IPS-20b (cell line): Measurements from ENCODE around the gene NHERF1.

Experiments
- H3K27ac ChIP-seq: one replicate; pipeline ENCODE4 v1.5.1; 2013; ENCODE audit warnings: low read length
- H3K27me3 ChIP-seq: 2 replicates; pipeline ENCODE4 v1.6.1; 2013; ENCODE audit warnings: mild to moderate bottlenecking, low read length, inconsistent platforms; ENCODE audit not compliant: insufficient read depth
- H3K36me3 ChIP-seq: 2 replicates; pipeline ENCODE4 v1.6.1; 2013; ENCODE audit warnings: low read depth, mild to moderate bottlenecking, inconsistent platforms, low read length, moderate library complexity; ENCODE audit not compliant: insufficient read depth
- H3K4me1 ChIP-seq: 2 replicates; pipeline ENCODE4 v1.6.1; 2013; ENCODE audit warnings: mild to moderate bottlenecking, control low read depth, inconsistent platforms, low read length, moderate library complexity; ENCODE audit not compliant: insufficient read depth
- H3K4me3 ChIP-seq: 2 replicates; pipeline ENCODE4 v1.5.1; 2013; ENCODE audit warnings: mild to moderate bottlenecking, low read length, inconsistent platforms
- H3K9ac ChIP-seq: 2 replicates; pipeline ENCODE4 v1.6.1; 2013; ENCODE audit warnings: low read depth, mild to moderate bottlenecking, inconsistent platforms, low read length, moderate library complexity
- H3K9me3 ChIP-seq: 2 replicates; pipeline ENCODE4 v1.6.1; 2013; ENCODE audit warnings: mild to moderate bottlenecking, low read depth, low read length, inconsistent platforms; ENCODE audit not compliant: insufficient read depth

Gene NHERF1

DNA sequence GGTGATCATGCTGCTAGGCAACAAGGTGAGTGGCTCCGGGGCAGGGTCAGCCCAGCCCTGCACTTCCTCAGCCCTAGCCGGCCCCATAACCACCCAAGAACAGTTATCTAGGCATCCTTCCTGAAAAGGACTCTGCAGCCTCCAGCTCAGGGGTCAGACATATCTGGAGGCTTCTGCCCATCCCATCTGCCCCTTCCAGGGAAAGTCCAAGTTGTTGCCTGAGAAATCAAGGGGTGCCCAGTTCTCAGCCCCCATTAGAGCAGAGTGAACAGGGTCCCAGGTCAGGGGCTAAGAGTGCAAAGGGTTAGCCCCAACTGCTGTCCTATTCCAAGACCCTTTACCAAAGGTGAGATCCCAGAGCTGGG lies 4.1 kb upstream of the NHERF1 start:
- H3K4me3 ChIP-seq, result no peak overlapping the region
- peaks cover 26% of the 10 kb centered on the region for H3K4me1 ChIP-seq
- no peaks in the 10 kb centered on the region for H3K9me3 ChIP-seq
- no peak overlapping the region for H3K9ac ChIP-seq
- no peaks in the 10 kb centered on the region for H3K36me3 ChIP-seq
- peaks cover under 1% of the 10 kb centered on the region; the same call in 1 of the 2 replicates for H3K27me3 ChIP-seq
- no peak overlapping the region for H3K27ac ChIP-seq

DNA sequence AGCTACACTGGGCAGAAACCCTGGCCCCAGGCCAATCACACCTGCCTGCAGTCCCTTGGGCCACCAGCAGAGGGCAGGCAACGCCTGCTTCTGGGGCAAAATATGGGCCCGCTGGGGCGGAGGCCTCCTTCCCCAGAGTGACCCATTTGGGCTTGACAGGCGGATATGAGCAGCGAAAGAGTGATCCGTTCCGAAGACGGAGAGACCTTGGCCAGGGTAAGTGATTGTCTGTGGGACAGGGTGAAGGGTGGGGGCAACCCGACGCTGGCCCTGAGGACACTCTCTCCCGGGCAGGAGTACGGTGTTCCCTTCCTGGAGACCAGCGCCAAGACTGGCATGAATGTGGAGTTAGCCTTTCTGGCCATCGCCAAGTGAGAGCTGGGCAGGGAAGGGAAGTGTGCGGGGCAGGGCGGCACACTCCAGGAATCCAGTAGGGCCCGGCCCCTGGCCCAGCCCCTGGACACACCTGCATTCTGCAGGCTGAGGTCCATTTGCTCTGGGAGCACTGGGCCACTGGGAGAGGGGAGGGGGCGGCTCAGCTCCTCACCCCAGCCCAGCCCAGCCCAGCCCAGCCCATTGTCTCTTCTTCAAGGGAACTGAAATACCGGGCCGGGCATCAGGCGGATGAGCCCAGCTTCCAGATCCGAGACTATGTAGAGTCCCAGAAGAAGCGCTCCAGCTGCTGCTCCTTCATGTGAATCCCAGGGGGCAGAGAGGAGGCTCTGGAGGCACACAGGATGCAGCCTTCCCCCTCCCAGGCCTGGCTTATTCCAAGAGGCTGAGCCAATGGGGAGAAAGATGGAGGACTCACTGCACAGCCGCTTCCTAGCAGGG lies 3.5 kb upstream of the NHERF1 start:
- H3K4me3 ChIP-seq, result peak overlapping the region; percentile 63
- H3K9ac ChIP-seq, result no peak overlapping the region
- H3K9me3 ChIP-seq, result no peaks in the 10 kb centered on the region
- no peaks in the 10 kb centered on the region for H3K36me3 ChIP-seq
- H3K27me3 ChIP-seq, result peaks cover 5% of the 10 kb centered on the region; the same call in 1 of the 2 replicates
- H3K4me1 ChIP-seq, result peaks cover 26% of the 10 kb centered on the region
- H3K27ac ChIP-seq, result no peak overlapping the region

DNA sequence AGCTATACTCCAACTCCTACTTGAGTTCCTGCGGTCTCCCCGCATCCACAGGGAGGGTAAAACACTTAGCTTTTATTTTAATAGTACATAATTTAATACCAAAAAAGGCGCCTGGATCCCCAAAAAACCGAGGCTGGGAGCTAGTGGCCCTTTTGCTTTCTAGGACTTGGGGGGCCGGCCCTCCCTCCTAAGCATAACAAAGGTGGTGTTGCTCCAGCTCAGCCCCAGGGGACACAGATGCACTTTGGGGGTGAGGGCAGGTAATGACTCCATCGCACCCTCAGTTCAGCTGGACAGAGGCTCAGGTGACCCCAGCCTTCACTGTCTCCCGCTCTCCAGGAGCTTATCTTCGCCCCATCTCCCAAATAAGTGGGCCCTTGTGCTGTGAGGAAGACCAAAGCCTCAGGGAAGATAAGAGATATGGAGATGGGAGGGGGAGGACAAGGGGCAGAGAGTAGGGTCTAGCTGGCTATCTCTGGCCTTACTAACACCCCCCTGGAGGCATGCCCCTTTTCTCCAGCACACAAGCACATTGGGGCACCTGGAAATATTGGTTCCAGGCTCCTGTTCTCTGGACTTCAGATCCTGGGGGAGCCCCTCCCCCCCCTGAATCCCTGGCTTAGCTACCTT lies 2.8 kb upstream of the NHERF1 start:
- Histone ChIP-seq H3K9me3 (no peaks in the 10 kb centered on the region), H3K4me1 (peaks cover 30% of the 10 kb centered on the region), H3K36me3 (no peaks in the 10 kb centered on the region), H3K27ac (no peak overlapping the region), H3K4me3 (peak overlapping the region; percentile 63; the same call in 1 of the 2 replicates), H3K27me3 (peaks cover 5% of the 10 kb centered on the region; the same call in 1 of the 2 replicates), H3K9ac (no peak overlapping the region; the same call in 1 of the 2 replicates)

DNA sequence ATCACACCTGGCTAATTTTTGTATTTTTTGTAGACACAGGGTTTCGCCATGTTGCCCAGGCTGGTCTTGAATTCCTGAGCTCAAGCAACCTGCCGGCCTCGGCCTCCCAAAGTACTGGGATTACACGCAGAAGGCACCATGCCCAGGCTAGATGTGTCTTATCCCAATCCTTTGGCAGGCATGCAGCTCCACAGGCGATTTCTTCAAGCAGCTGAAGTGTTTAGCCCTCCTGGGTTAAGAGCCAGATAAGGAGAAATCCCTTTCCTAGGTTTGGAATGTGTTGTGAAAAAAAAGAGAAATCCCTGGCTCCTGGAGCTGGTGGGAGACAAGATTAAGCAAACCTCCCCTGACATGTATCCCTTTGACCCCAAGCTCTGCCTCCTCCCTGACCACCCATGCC lies 2.1 kb upstream of the NHERF1 start:
- Histone ChIP-seq H3K27me3 (peaks cover 5% of the 10 kb centered on the region; the same call in 1 of the 2 replicates), H3K4me1 (peaks cover 37% of the 10 kb centered on the region), H3K27ac (no peak overlapping the region), H3K36me3 (no peaks in the 10 kb centered on the region), H3K9ac (no peak overlapping the region), H3K4me3 (no peak overlapping the region), H3K9me3 (no peaks in the 10 kb centered on the region)

DNA sequence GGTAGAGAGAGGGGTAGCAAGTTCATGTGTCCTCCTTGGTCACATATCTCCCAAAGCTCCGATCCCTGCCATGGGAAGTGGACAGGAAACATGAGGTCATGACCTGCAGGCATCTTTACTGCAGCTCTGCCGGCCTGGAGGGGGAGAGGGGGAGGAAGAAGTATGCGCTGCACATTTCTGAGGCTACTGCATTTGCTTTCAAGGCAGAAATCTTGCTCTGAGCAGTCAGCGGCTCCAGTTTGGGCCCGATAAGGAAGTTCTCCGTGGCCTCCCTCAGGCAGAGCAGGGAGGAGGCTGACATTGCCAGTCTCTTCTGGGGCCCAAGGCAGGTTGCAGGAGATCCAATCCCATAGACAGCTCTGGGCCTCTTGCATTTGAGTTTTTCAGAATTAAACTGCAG lies 1.5 kb upstream of the NHERF1 start:
- no peak overlapping the region for H3K9ac ChIP-seq
- H3K27ac ChIP-seq, result no peak overlapping the region

DNA sequence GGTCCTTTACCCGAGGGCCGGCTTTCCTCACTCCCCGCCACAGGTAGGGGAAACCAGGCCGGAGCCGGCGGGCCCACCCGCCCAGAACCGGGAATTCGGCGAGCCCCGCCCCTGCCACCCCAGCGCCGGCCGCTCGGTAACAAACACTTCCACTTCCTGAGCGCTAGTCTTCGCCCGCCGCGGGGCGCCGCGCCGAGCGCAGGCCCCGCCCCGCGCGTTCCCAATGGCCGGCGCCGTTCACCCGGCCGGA lies 224 bp upstream of the NHERF1 start:
- Histone ChIP-seq H3K27ac (no peak overlapping the region), H3K36me3 (no peaks in the 10 kb centered on the region), H3K4me1 (peaks cover 37% of the 10 kb centered on the region), H3K27me3 (peaks cover 5% of the 10 kb centered on the region; the same call in 1 of the 2 replicates), H3K4me3 (peak overlapping the region; percentile 54; the same call in 1 of the 2 replicates), H3K9ac (no peak overlapping the region; the same call in 1 of the 2 replicates), H3K9me3 (no peaks in the 10 kb centered on the region)

More for the DNA sequence above, 1.5 kb upstream of the NHERF1 start:
- Histone ChIP-seq H3K9me3 (no peaks in the 10 kb centered on the region), H3K36me3 (no peaks in the 10 kb centered on the region), H3K4me3 (no peak overlapping the region), H3K4me1 (peaks cover 41% of the 10 kb centered on the region), H3K27me3 (peaks cover 5% of the 10 kb centered on the region; the same call in 1 of the 2 replicates)

DNA sequence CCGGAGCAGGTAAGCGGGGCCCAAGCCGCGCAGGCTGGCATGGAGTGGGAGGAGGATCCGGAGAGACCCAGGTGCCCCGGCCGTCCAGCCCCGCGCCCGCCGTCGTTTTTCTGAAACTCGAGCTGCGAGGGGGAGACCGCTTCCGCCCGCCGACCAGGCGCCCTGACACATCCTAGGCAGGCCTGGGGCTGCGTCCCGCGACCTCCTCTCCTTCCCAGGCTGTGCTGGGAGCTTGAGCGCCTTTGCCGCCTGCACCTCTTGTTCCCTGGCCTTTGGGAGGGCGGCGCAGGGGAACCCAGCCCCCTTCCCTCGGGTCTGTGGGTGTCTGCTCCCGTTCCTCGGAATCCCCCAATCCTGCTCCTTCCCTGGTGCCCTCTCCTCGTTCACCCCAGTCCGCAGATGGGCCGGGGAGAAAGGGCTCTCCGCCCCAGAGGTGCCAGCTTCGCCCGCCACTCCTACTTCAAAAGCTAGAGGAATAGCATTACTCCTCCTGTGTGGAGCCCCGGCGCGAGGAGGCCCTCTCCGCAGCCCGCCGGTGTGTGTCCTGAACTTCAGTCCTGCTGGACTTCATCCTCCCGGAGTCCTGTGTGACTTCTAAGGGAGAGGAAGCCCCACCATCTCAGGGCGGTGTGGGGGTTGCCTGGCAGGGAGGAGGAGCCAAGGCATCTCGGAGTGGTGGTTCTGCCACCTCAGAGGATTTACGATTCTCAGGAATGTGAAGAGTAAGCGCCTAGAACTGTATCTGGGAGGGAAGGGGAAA lies 1.0 kb downstream of the NHERF1 start:
- Histone ChIP-seq H3K4me1 (peaks cover 37% of the 10 kb centered on the region), H3K27ac (no peak overlapping the region), H3K9me3 (no peaks in the 10 kb centered on the region), H3K36me3 (no peaks in the 10 kb centered on the region), H3K9ac (peak overlapping the region; percentile 89; the same call in 1 of the 2 replicates), H3K4me3 (peak overlapping the region; percentile 90), H3K27me3 (peaks cover 5% of the 10 kb centered on the region; the same call in 1 of the 2 replicates)

DNA sequence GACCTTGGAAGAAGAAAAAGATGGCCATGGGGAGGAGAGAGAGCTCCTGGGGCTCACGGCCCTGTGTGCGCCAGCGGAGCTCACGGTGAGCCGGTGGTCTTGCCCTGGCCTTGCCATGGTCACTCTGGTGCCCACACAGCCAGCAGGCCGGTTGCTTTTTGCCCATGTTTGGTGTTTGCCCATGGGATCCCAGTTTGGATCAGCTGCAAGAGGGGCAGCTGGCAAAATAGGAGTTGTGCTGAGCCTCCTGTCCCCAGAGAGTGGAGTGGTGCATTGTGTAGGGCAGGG lies 1.6 kb downstream of the NHERF1 start:
- Histone ChIP-seq H3K9ac (peak overlapping the region; percentile 89), H3K4me1 (peaks cover 35% of the 10 kb centered on the region), H3K27ac (no peak overlapping the region), H3K9me3 (no peaks in the 10 kb centered on the region), H3K36me3 (0 out of 2 replicates have a peak, but pooled peaks cover 4% of the 10 kb centered on the region), H3K27me3 (peaks cover 5% of the 10 kb centered on the region; the same call in 1 of the 2 replicates), H3K4me3 (peak overlapping the region; percentile 90)

DNA sequence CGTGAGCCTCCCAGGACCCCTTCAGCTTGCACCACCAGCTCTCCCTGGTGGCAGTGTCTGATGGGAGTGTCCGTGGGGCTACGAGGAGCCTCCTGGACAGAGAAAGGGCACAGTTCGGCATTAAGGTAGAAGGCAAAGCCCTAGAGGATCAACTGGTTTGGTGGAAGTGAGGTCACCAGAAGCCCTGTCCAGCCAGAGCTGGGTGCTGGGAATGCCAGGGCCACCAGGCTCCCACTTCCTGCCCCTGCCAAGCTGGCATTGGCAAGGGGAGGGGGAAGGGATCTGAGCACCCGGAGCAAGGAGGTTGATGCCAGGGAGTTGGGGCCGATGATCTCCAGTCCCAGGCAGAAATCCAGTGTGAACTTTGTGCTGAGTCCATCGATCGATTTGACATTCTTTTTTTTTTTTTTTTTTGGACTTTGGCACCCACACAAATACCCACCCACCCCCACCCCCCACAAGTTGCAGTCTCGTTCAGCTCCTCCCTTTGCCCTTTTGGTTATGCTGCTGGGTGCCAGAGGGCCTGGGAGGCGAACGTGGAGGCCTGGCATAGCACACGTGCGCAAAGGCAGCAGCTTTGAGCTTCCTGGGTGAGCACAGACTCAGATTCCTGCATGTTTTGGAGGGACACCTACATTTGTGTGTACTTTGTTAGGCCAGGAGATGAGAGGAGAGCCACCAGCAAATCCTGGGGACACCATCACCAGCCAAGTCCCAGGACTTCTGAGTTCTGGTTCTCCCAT lies 2.1 kb downstream of the NHERF1 start:
- Histone ChIP-seq H3K4me1 (peaks cover 32% of the 10 kb centered on the region), H3K9me3 (no peaks in the 10 kb centered on the region), H3K27me3 (peaks cover 5% of the 10 kb centered on the region; the same call in 1 of the 2 replicates), H3K27ac (no peak overlapping the region), H3K9ac (peak overlapping the region; percentile 89), H3K4me3 (peak overlapping the region; percentile 90), H3K36me3 (0 out of 2 replicates have a peak, but pooled peaks cover 5% of the 10 kb centered on the region)

DNA sequence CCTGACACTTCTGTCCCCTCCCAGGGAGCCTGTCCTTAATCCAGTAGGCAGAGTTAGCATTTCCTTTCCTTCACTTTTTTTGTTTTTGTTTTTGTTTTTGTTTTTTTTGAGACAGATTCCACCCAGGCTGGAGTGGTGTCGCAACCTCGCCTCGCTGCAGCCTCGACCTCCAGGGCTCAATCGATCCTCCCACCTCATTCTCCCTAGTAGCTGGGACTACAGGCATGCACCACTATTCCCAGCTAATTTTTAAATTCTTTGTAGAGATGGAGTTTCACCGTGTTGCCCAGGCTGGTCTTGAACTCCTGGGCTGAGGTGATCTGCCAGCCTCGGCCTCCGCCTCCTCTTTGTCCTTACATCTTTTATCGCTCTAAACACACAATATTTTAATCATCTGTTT lies 4.0 kb downstream of the NHERF1 start:
- Histone ChIP-seq H3K27ac (no peak overlapping the region), H3K4me1 (peaks cover 24% of the 10 kb centered on the region), H3K36me3 (0 out of 2 replicates have a peak, but pooled peaks cover 5% of the 10 kb centered on the region), H3K27me3 (peaks cover 5% of the 10 kb centered on the region; the same call in 1 of the 2 replicates), H3K9me3 (no peaks in the 10 kb centered on the region), H3K4me3 (no peak overlapping the region), H3K9ac (no peak overlapping the region)

DNA sequence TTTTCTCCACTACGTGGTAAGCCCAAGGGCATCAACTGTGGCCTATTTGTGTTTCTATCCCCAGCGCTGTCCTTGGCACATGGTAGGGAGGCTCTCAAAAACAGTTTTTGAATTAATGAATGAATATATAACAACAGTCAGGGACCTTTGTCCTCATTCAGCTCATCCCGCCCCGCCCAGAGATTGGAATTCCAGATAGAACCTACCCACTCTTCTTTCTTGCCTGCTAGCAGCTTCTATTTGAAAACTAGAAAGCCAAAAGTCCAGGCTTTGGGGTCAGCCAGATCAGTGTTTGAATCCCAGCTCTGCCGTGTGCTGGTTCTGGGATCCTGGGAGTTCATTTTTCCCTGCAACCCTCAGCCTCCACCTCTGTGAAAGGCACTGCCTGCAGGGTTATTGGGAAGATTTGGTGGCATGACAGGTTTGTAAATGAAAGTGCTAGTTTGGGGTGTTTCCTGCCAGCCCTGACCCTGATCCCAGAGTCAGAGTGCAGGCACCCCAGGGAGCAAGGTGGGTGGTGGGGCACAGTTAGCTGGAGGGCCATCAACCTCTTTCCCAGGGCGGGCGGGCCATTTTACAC lies 4.5 kb downstream of the NHERF1 start:
- 0 out of 2 replicates have a peak, but pooled peaks cover 5% of the 10 kb centered on the region for H3K36me3 ChIP-seq
- no peaks in the 10 kb centered on the region for H3K9me3 ChIP-seq
- H3K27ac ChIP-seq, result no peak overlapping the region
- H3K9ac ChIP-seq, result no peak overlapping the region
- H3K4me1 ChIP-seq, result peaks cover 20% of the 10 kb centered on the region
- H3K27me3 ChIP-seq, result peaks cover 5% of the 10 kb centered on the region; the same call in 1 of the 2 replicates
- H3K4me3 ChIP-seq, result no peak overlapping the region
